Mesenchymal stem cell (in vitro differentiated cells and primary cell): ENCODE results near the gene CCM2.

Experiments used
- DNase-seq: peaks from one replicate; pipeline ENCODE4 v3.0.0-alpha.2; 2013
- H2AFZ ChIP-seq: one replicate; pipeline ENCODE4 v1.6.1; 2013; ENCODE audit warnings: low read depth, mild to moderate bottlenecking, control low read depth, inconsistent platforms, low read length, moderate library complexity
- H2AK5ac ChIP-seq: 2 replicates; pipeline ENCODE4 v1.6.1; 2013; ENCODE audit warnings: low read length, moderate library complexity, mild to moderate bottlenecking, inconsistent platforms; ENCODE audit not compliant: severe bottlenecking
- H2BK120ac ChIP-seq: one replicate; pipeline ENCODE4 v1.6.1; 2013; ENCODE audit warnings: low read depth, mild to moderate bottlenecking, inconsistent platforms, low read length, moderate library complexity
- H2BK12ac ChIP-seq, 2 experiments: one replicate each; pipeline ENCODE4 v1.6.1; 2013; ENCODE audit warnings: inconsistent platforms in 2 of 2, low read length in 2 of 2, mild to moderate bottlenecking in 2 of 2, moderate library complexity in 2 of 2, control low read depth in 1 of 2
- H2BK15ac ChIP-seq: one replicate; pipeline ENCODE4 v1.6.1; 2013; ENCODE audit warnings: mild to moderate bottlenecking, low read depth, inconsistent platforms; ENCODE audit not compliant: poor library complexity, severe bottlenecking
- H2BK5ac ChIP-seq: 2 replicates; pipeline ENCODE4 v1.6.1; 2013; ENCODE audit warnings: low read depth, mild to moderate bottlenecking, low read length, control low read depth, inconsistent platforms; ENCODE audit not compliant: poor library complexity, severe bottlenecking
- H3K14ac ChIP-seq, 2 experiments: one replicate each; pipeline ENCODE4 v1.6.1; 2013; ENCODE audit warnings: inconsistent platforms in 2 of 2, low read length in 2 of 2, control low read depth in 1 of 2, mild to moderate bottlenecking in 1 of 2, moderate library complexity in 1 of 2
- H3K18ac ChIP-seq, 2 experiments: one replicate each; pipeline ENCODE4 v1.6.1; 2013; ENCODE audit warnings: inconsistent platforms in 2 of 2, low read length in 2 of 2, control low read depth in 1 of 2, low read depth in 1 of 2, mild to moderate bottlenecking in 1 of 2
- H3K23ac ChIP-seq, 2 experiments: one replicate each; pipeline ENCODE4 v1.6.1; 2013; ENCODE audit warnings: inconsistent platforms in 2 of 2, low read length in 2 of 2, mild to moderate bottlenecking in 2 of 2, moderate library complexity in 2 of 2, control low read depth in 1 of 2
- H3K27ac ChIP-seq: 2 replicates; pipeline ENCODE4 v1.5.1; 2013; ENCODE audit warnings: mild to moderate bottlenecking, moderate library complexity, low read length, control low read depth, inconsistent platforms; ENCODE audit not compliant: poor library complexity, severe bottlenecking
- H3K27me3 ChIP-seq, 2 experiments: 2 replicates each; pipeline versions ENCODE4 v1.6.1 to v1.7.0; 2013; ENCODE audit warnings: low read length in 2 of 2, mild to moderate bottlenecking in 2 of 2, moderate library complexity in 2 of 2, control low read depth in 1 of 2, inconsistent platforms in 1 of 2; ENCODE audit not compliant: control insufficient read depth in 1 of 2, insufficient read depth in 1 of 2
- H3K36me3 ChIP-seq, 2 experiments: 2 replicates each; pipeline versions ENCODE4 v1.6.1 to v1.7.0; 2013; ENCODE audit warnings: low read length in 2 of 2, control low read depth in 1 of 2, inconsistent platforms in 1 of 2, low read depth in 1 of 2, mild to moderate bottlenecking in 1 of 2; ENCODE audit not compliant: insufficient read depth in 2 of 2, control insufficient read depth in 1 of 2
- H3K4ac ChIP-seq, 2 experiments: one replicate each; pipeline ENCODE4 v1.6.1; 2013; ENCODE audit warnings: inconsistent platforms in 2 of 2, low read length in 2 of 2, mild to moderate bottlenecking in 2 of 2, moderate library complexity in 2 of 2, control low read depth in 1 of 2, low read depth in 1 of 2
- H3K4me1 ChIP-seq: 2 replicates; pipeline ENCODE4 v1.6.1; 2013; ENCODE audit warnings: low read depth, low read length, control low read depth; ENCODE audit not compliant: control insufficient read depth, insufficient read depth
- H3K4me2 ChIP-seq: 2 replicates; pipeline ENCODE4 v1.6.1; 2013; ENCODE audit warnings: low read length, mild to moderate bottlenecking, inconsistent platforms; ENCODE audit not compliant: poor library complexity, severe bottlenecking
- H3K4me3 ChIP-seq, 2 experiments: 2 replicates each; pipeline versions ENCODE4 v1.5.1 to v1.7.0; 2013; ENCODE audit warnings: low read length in 2 of 2, mild to moderate bottlenecking in 2 of 2, control low read depth in 1 of 2, low read depth in 1 of 2; ENCODE audit not compliant: insufficient read depth in 1 of 2
- H3K79me1 ChIP-seq: replicated peaks from 2 replicates; pipeline ENCODE4 v1.6.1; 2013; ENCODE audit warnings: mild to moderate bottlenecking, control low read depth, low read length, inconsistent platforms; ENCODE audit not compliant: poor library complexity, severe bottlenecking
- H3K9ac ChIP-seq: 2 replicates; pipeline ENCODE4 v1.7.0; 2013; ENCODE audit warnings: mild to moderate bottlenecking, low read length, moderate library complexity
- H3K9me3 ChIP-seq: 2 replicates; pipeline ENCODE4 v1.7.0; 2013; ENCODE audit warnings: mild to moderate bottlenecking, low read length; ENCODE audit not compliant: control insufficient read depth
- H4K8ac ChIP-seq: one replicate; pipeline ENCODE4 v1.6.1; 2013; ENCODE audit warnings: inconsistent platforms, mild to moderate bottlenecking, low read length, moderate library complexity
- H4K91ac ChIP-seq: one replicate; pipeline ENCODE4 v1.6.1; 2013; ENCODE audit warnings: mild to moderate bottlenecking, low read length, inconsistent platforms
- WGBS: methylation state at CpG from one replicate; pipeline ENCODE4 v1.1.7; 2013; ENCODE audit warnings: mixed read lengths; 5-methylcytosine and 5-hydroxymethylcytosine counted together

Gene CCM2

GRCh38 chr7:44999245-45000092, 532 bp upstream of the CCM2 start:
- Histone ChIP-seq H3K36me3 (peaks cover 4% of the 10 kb centered on the region in 2 experiments), H3K4ac (peak overlapping the region in 1 of 2 experiments; percentile 69), H3K9me3 (no peaks in the 10 kb centered on the region), H4K91ac (no peak overlapping the region), H2BK5ac (peak overlapping the region; percentile 26), H2BK120ac (no peak overlapping the region), H3K79me1 (peaks cover 7% of the 10 kb centered on the region), H2BK15ac (no peak overlapping the region), H3K14ac (no peak overlapping the region), H3K18ac (peak overlapping the region; percentile 38 to 76), H3K27me3 (no peaks in the 10 kb centered on the region), H4K8ac (no peak overlapping the region), H3K4me2 (peak overlapping the region; percentile 83), H3K4me1 (peaks cover 4% of the 10 kb centered on the region), H2AFZ (no peak overlapping the region), H3K27ac (peak overlapping the region; percentile 94), H3K9ac (peak overlapping the region; percentile 92), H3K23ac (no peak overlapping the region), H3K4me3 (peak overlapping the region; percentile 57 to 82), H2AK5ac (no peak overlapping the region), H2BK12ac (no peak overlapping the region)
- WGBS, result under 1% methylated on average over 42 of the region's 66 CpGs
- peak; percentile 99 for DNase-seq

DNA sequence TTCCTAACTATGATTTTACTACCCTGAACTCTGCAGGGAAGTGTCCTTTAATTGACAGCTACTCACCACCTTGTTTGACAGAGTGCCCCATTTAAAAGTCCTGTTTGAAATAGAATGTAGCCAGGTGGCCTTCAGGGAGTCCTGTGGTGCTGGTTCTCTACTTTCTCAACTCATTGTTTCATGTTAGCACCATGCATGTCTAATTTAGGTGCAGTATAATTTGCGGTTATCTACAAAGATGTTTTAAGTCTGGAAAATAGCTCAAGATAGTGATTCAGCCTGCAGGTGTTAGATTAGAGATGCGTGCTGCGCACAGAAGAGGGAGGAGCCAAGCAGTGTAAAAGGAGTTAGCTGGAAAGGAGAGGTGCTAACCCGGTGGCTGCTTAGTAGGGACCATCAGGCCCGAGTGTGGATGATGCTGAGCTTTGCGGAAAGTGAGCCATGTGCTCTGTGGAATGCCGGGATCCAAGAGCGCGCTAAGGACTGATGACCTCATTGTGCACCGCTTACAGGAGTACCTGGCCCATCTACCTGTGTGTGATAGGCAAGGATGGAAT, 1.2 kb downstream of the CCM2 start:
- 57% methylated on average over 10 of the region's 10 CpGs for WGBS

DNA sequence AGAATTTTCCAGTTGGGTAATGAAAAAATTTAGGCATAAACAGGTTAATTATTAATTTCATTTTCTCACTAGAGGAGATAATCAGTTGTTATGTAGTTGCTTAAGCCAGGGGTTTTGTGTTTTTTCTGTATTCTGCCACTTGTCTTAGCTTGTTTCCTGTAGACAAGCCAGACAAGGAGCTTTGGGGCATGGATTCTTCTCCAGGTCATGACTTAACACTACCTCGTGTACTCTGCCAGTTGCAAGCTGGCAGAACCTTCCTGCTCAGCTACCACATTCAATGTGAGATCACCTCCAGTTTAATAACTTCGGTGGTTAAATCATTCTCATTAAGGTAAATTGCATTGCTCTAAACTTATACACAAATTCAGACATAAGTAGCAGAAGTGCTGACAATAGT, 1.8 kb downstream of the CCM2 start:
- Histone ChIP-seq H3K4me1 (peaks cover 4% of the 10 kb centered on the region), H3K18ac (no peak overlapping the region), H3K4me2 (no peak overlapping the region), H3K14ac (no peak overlapping the region), H3K27me3 (no peaks in the 10 kb centered on the region), H2BK15ac (no peak overlapping the region), H4K8ac (no peak overlapping the region), H3K9me3 (no peaks in the 10 kb centered on the region), H2AK5ac (no peak overlapping the region), H3K36me3 (peaks cover 11 to 13% of the 10 kb centered on the region in 2 experiments), H3K4ac (no peak overlapping the region), H3K79me1 (peaks cover 18% of the 10 kb centered on the region), H2AFZ (no peak overlapping the region), H2BK5ac (no peak overlapping the region), H4K91ac (no peak overlapping the region), H3K9ac (peak overlapping the region; percentile 87), H3K23ac (no peak overlapping the region), H2BK12ac (no peak overlapping the region), H3K27ac (no peak overlapping the region), H2BK120ac (no peak overlapping the region), H3K4me3 (peak overlapping the region in 1 of 2 experiments; percentile 89)
- 100% methylated on average over 2 of the region's 2 CpGs for WGBS
- no peak for DNase-seq

More for the DNA sequence above, 1.2 kb downstream of the CCM2 start:
- Histone ChIP-seq H2BK12ac (no peak overlapping the region), H3K4ac (no peak overlapping the region), H3K27me3 (no peaks in the 10 kb centered on the region), H3K9ac (peak overlapping the region; percentile 87), H3K4me3 (peak overlapping the region in 1 of 2 experiments; percentile 89), H3K23ac (peak overlapping the region in 1 of 2 experiments; percentile 1), H4K91ac (no peak overlapping the region), H3K4me1 (peaks cover 4% of the 10 kb centered on the region), H2AK5ac (no peak overlapping the region), H3K36me3 (peaks cover 9% of the 10 kb centered on the region in 2 experiments), H2BK15ac (no peak overlapping the region), H2BK120ac (no peak overlapping the region), H3K79me1 (peaks cover 18% of the 10 kb centered on the region), H2AFZ (no peak overlapping the region), H3K9me3 (no peaks in the 10 kb centered on the region), H3K27ac (no peak overlapping the region), H3K14ac (peak overlapping the region in 1 of 2 experiments; percentile 1), H2BK5ac (no peak overlapping the region), H3K18ac (no peak overlapping the region), H4K8ac (no peak overlapping the region), H3K4me2 (peak overlapping the region; percentile 64)
- peak; percentile 24 for DNase-seq

- no peak overlapping the region for H4K91ac ChIP-seq
- H3K14ac ChIP-seq, result no peak overlapping the region
- H2AFZ ChIP-seq, result no peak overlapping the region
- no peaks in the 10 kb centered on the region for H3K9me3 ChIP-seq
- H2AK5ac ChIP-seq, result no peak overlapping the region
- no peak for DNase-seq
- no peak overlapping the region for H2BK15ac ChIP-seq
- peaks cover 4% of the 10 kb centered on the region for H3K4me1 ChIP-seq
- H2BK5ac ChIP-seq, result no peak overlapping the region
- no peak overlapping the region for H4K8ac ChIP-seq
- H3K4me3 ChIP-seq, result no peak overlapping the region
- no peak overlapping the region for H3K23ac ChIP-seq
- no peak overlapping the region for H3K4ac ChIP-seq
- H3K18ac ChIP-seq, result no peak overlapping the region
- H2BK12ac ChIP-seq, result no peak overlapping the region
- no peak overlapping the region for H3K4me2 ChIP-seq
- H3K27ac ChIP-seq, result no peak overlapping the region
- peaks cover 20% of the 10 kb centered on the region for H3K79me1 ChIP-seq
- no peak overlapping the region for H2BK120ac ChIP-seq
- WGBS, result 93% methylated on average over 3 of the region's 4 CpGs
- no peak overlapping the region for H3K9ac ChIP-seq
- peaks cover 11 to 19% of the 10 kb centered on the region in 2 experiments for H3K36me3 ChIP-seq
- no peaks in the 10 kb centered on the region for H3K27me3 ChIP-seq
Measured at GRCh38 chr7:45003789-45004188, 3.8 kb downstream of the CCM2 start.
